ENCODE data around the gene AGXT2.
"Not testable (repeated sequence)": the region's sequence is repeated elsewhere in the genome, so short reads cannot be mapped to it uniquely, and the experiment has no call there.

Gene AGXT2

DNA sequence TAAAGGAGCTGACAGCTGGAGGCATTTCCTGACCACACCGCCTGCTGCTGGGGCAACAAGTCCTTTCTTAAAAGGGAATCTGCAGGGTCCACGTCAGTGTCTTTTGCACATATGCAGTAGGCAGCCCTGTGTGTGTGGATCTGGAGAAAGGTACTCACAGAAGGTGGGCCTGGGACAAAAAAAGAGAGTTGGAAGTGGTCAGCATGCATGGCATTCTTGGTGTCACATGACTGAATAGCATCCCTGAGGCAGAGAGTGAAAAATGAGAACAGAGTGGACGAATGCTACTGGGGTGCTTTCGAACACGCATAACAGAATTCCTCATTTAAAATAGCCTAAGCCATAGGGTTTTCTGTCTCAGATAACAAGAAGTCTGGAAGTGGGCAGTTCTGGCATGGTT lies 71.4 kb downstream of the AGXT2 start:
- no peak for DNase-seq (ENCODE audit: extremely low read depth in 1 of 2, low read depth in 1 of 2)

DNA sequence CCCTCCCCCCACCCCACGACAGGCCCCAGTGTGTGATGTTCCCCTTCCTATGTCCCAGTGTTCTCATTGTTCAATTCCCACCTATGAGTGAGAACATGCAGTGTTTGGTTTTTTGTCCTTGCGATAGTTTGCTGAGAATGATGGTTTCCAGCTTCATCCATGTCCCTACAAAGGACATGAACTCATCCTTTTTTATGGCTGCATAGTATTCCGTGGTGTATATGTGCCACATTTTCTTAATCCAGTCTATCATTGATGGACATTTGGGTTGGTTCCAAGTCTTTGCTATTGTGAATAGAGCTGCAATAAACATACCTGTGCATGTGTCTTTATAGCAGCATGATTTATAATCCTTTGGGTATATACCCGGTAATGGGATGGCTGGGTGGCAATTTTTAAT lies 76.1 kb downstream of the AGXT2 start:
- DNase-seq (ENCODE audit: extremely low read depth in 1 of 2, low read depth in 1 of 2): not testable (repeated sequence)

DNA sequence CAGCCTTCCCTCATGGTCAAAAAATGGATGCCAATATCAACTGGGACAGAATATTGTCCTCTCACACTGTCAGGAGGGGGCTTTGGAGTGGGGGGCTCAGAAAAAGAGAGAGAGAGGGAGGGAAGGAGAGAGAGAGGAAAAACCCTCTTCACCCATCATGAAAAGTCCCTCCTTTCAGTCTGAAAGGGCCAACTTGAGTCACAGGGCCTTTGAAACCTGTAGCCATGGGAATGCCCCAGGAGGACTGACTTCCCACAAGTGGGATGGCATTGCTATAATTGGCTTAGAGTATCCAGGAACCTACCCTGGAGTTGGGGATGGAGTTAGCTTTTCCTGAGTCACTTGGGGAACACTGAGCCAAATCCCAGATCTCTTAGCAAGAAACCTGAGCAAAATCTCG lies 77.2 kb downstream of the AGXT2 start:
- no peak for DNase-seq (ENCODE audit: extremely low read depth in 1 of 2, low read depth in 1 of 2)

DNA sequence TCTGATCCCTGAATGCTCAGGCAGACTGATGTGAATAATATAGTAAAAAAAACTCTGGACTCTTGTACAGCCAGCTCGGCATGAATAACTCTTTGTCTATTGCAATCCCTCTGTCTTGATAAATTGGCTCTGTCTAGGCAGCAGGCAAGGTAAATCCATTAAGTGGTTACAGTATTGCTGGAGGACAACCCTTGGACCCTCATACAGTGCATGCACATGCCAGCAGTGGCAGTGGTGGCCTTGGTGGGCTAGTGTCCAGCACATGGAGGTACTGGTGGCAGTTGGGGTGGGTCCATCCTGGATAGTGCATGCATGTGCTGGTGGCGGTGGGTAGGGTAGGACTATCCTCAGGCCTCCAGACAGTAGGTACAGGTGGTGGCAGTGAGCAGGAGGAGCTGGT lies 79.5 kb downstream of the AGXT2 start:
- DNase-seq (ENCODE audit: extremely low read depth in 1 of 2, low read depth in 1 of 2): no peak

DNA sequence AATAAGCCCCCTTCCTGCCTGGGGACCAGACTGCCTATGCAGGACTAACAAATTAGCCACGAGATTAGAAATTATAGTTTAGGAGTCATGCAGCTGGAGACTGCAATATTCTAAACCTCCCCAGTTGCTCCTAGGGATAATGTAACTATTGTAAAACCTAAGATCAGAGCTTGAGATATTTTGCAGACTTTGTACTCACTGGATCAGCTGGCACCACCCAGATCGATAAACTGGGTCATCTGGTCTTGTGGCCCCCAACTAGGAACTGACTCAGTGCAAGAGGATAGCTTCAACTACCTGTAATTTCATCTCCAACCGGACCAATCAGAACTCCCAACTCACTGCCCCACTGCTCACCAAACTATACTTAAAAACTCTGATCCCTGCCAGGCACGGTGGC lies 80.2 kb downstream of the AGXT2 start:
- DNase-seq (ENCODE audit: extremely low read depth in 1 of 2, low read depth in 1 of 2): no peak

DNA sequence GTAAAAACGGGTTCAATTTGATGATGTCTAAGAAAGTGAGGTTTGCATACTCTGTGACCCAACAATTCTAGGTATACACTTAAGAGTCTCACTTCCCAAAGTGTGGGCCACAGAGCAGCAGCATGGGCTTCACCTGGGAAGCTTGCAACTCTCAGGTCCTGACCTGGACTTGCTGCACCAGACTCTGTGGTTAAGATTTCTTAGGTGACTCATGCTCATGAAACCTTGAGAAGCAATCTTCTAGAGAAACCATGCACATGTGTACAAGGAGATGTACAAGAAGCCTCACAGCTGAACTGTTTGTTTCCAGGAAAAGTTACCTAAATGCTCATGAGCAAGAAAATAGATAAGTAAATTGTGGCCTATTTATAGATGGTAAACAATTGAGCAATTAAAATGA lies 88.4 kb downstream of the AGXT2 start:
- peak in 1 of 2 donors; percentile 3 for DNase-seq (ENCODE audit: extremely low read depth in 1 of 2, low read depth in 1 of 2)

DNA sequence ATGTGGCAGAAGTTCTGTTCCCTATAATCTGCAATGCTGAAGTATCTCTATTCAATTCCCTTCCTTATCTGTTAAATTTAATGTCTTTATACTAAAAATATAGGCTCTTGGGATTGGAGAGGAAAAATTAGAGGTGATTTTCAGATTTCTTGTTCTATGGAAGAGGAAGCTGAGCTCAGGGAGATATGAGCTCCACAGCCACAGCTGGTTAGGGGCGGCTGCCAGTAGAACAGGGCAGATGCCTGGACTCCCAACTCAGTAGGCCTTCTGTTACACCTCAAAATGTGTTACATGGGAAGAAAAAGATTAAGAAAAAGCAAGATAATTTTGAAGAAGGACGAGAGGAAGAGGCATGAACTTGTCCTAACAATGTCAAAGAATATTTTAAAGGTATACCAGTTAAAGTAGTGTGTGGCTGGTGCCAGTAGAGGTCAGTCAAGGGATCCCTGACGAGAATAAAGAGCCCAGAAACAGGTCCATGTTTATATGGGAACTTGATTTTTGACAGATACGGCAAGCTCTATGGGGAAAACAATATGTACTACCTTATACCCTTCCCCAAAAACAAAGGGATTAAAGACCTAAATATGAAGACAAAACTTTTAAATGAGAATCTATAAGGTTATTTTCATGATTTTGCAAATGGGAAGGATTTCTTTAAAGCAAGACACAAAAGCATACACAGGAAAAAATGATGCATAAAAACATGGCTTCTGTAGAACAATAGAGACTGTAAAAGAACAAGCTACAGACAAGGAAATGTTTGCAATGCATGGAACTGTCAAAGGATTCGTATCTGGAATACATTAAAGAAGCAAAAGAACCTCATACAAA lies 89.7 kb downstream of the AGXT2 start:
- DNase-seq (ENCODE audit: extremely low read depth in 1 of 2, low read depth in 1 of 2): no peak

DNA sequence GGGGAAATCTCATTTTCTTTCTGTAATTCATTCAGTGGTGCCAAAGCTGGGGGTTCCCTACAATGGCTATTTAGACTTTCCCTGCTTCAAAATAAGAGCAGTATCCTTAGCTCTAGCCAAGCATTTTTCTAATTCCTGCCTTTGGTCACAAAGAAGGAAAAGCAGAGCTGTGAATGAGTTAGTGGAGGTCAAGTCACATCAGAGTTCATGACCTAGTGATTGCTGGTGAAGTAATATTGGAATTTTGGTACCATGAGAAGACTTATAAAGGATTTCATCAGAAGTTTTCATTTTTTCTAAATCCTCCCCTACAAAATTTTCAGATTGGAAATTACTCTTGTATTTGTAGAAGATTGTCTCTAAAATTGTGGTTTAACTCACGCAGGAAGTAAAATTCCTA lies 90.4 kb downstream of the AGXT2 start:
- DNase-seq (ENCODE audit: extremely low read depth in 1 of 2, low read depth in 1 of 2): no peak
